ENCODE data around the gene NCBP2. TPM values are rescaled to one million over a fixed set of nuclear protein-coding genes. Genes with fewer than 3 reads are reported as not detected.

The NCBP2 gene
- polyA plus RNA-seq, 1 donor from 2014 or later = 138 TPM

- TF ChIP-seq MXI1 (conservative IDR thresholded peaks at IDR 0.05; ENCODE audit: poor library complexity, severe bottlenecking) (no peak), SMC3 (conservative IDR thresholded peaks at IDR 0.05; ENCODE audit: poor library complexity) (no peak), EP300 (conservative IDR thresholded peaks at IDR 0.05; ENCODE audit: poor library complexity, severe bottlenecking) (no peak), EZH2 (IDR thresholded peaks at IDR 0.05; ENCODE audit: borderline replicate concordance, insufficient read depth, low read length, poor library complexity, severe bottlenecking) (no peak), RAD21 (conservative IDR thresholded peaks at IDR 0.05) (no peak), CTCF (IDR thresholded peaks at IDR 0.05; ENCODE audit: poor library complexity, severe bottlenecking) (no peak), TAF1 (IDR thresholded peaks at IDR 0.05; ENCODE audit: low read depth) (no peak)
- H3K27me3 ChIP-seq (ENCODE audit: insufficient read depth, low read depth, low read length) = peaks cover 14% of the 10 kb centered on the region
- H3K9me2 ChIP-seq (ENCODE audit: insufficient read depth, low read length) = no peaks in the 10 kb centered on the region
- H3K4me3 ChIP-seq (ENCODE audit: low read length) = no peak overlapping the region
- no peak overlapping the region for H3K27ac ChIP-seq (ENCODE audit: low read length)
- H3K4me2 ChIP-seq (ENCODE audit: low read length) = no peak overlapping the region
- no peaks in the 10 kb centered on the region for H4K20me1 ChIP-seq (ENCODE audit: insufficient read depth)
- no peak overlapping the region for H2AFZ ChIP-seq (ENCODE audit: low read depth, low read length)
- H3K36me3 ChIP-seq (ENCODE audit: insufficient read depth, low read length) = no peaks in the 10 kb centered on the region
- no peak overlapping the region for H3K9ac ChIP-seq (ENCODE audit: low read length)
- no peaks in the 10 kb centered on the region for H3F3A ChIP-seq (ENCODE audit: insufficient read depth, low read length, poor library complexity, severe bottlenecking)
- H3K79me2 ChIP-seq (replicated peaks; ENCODE audit: insufficient read depth, low read length) = no peaks in the 10 kb centered on the region
- H3K9me3 ChIP-seq (ENCODE audit: low read length) = no peaks in the 10 kb centered on the region
These were observed 20.0 kb upstream of the NCBP2 start for GRCh38 chr3:196962108-196962929.

- H3K27me3 ChIP-seq (ENCODE audit: insufficient read depth, low read depth, low read length) = no peaks in the 10 kb centered on the region
- H3K9me3 ChIP-seq (ENCODE audit: low read length) = no peaks in the 10 kb centered on the region
- H2AFZ ChIP-seq (ENCODE audit: low read depth, low read length) = no peak overlapping the region
- no peaks in the 10 kb centered on the region for H4K20me1 ChIP-seq (ENCODE audit: insufficient read depth)
- TF ChIP-seq CTCF (IDR thresholded peaks at IDR 0.05; ENCODE audit: poor library complexity, severe bottlenecking) (no peak), REST (IDR thresholded peaks at IDR 0.05; ENCODE audit: borderline replicate concordance) (no peak), POLR2AphosphoS5 (IDR thresholded peaks at IDR 0.05) (no peak)
- H3K9me2 ChIP-seq (ENCODE audit: insufficient read depth, low read length) = no peaks in the 10 kb centered on the region
- H3K79me2 ChIP-seq (replicated peaks; ENCODE audit: insufficient read depth, low read length) = no peaks in the 10 kb centered on the region
- no peaks in the 10 kb centered on the region for H3F3A ChIP-seq (ENCODE audit: insufficient read depth, low read length, poor library complexity, severe bottlenecking)
- no peak overlapping the region for H3K4me3 ChIP-seq (ENCODE audit: low read length)
- H3K9ac ChIP-seq (ENCODE audit: low read length) = no peak overlapping the region
- no peaks in the 10 kb centered on the region for H3K36me3 ChIP-seq (ENCODE audit: insufficient read depth, low read length)
- no peak overlapping the region for H3K27ac ChIP-seq (ENCODE audit: low read length)
- H3K4me2 ChIP-seq (ENCODE audit: low read length) = no peak overlapping the region
These were observed 12.5 kb upstream of the NCBP2 start for GRCh38 chr3:196954832-196955231.
